RCC 7860 (cell line): ENCODE results near the gene ASCC3.
A peak's percentile ranks its signal among the peaks of the same experiment; 100 is the strongest.

Experiments used
- DNase-seq: peaks from one replicate; pipeline ENCODE4 v3.0.0-alpha.2; 2015; ENCODE audit warnings: low spot score
- FAIRE-seq: peaks from 2 replicates; lab custom pipeline; 2012; peaks lifted over from hg19 to GRCh38; lab: Jason Lieb, UNC

ASCC3 gene

GRCh38 chr6:100473182-100473581, 407.9 kb downstream of the ASCC3 start:
- DNase-seq = no peak
- FAIRE-seq = no peak

DNA sequence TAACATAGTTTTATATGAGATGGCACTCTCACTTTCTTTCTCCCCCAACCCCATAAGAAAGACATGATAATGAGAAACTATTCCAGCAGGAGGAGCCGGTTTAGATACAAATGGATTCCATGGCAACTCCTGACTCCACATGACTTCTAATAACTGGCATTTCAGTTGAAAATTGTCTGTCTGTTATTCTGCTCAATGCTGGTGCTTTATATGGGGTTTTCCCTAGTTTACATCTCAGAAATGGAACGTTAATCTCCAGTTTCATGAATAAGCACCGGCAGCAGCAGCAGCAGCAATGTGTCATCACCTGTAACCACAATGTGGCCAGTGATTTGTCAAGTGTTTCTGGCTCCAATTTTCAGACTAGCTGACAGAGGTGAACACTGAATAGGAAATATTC, 408.5 kb downstream of the ASCC3 start:
- peak; percentile 93 for FAIRE-seq

GRCh38 chr6:100470422-100471120, 410.6 kb downstream of the ASCC3 start:
- no peak for FAIRE-seq
- DNase-seq = no peak

More for the DNA sequence above, 408.5 kb downstream of the ASCC3 start:
- DNase-seq = peak; percentile 94

GRCh38 chr6:100469101-100469859, 411.8 kb downstream of the ASCC3 start:
- no peak for FAIRE-seq
- DNase-seq = no peak

DNA sequence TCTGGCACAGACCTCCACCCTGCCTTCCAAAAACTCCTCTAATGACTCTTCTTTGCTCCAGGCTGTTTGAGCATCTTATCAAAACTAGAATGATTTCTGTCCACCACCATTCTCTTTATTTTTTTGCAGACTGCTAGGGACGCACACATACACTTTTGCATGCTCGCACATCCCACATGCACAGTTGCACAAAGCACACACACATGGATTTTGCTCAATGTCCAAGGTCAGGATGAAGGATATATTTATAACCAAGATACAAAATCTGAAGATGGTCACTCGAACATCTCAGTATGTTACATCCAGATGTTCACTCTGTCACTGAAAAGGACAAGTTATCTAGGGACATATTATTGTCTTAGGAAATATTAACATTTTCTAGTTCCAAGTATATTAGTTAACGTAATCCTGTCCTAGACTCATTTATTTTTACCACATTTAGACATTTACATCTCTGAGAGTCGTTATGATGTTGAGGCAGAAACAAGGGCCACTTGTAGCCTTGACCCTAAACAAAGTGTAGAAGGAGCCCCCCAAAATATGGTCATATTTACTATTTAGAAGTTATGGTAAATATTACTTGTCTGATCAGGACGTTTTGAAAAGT, 413.0 kb downstream of the ASCC3 start:
- DNase-seq = no peak
- no peak for FAIRE-seq

DNA sequence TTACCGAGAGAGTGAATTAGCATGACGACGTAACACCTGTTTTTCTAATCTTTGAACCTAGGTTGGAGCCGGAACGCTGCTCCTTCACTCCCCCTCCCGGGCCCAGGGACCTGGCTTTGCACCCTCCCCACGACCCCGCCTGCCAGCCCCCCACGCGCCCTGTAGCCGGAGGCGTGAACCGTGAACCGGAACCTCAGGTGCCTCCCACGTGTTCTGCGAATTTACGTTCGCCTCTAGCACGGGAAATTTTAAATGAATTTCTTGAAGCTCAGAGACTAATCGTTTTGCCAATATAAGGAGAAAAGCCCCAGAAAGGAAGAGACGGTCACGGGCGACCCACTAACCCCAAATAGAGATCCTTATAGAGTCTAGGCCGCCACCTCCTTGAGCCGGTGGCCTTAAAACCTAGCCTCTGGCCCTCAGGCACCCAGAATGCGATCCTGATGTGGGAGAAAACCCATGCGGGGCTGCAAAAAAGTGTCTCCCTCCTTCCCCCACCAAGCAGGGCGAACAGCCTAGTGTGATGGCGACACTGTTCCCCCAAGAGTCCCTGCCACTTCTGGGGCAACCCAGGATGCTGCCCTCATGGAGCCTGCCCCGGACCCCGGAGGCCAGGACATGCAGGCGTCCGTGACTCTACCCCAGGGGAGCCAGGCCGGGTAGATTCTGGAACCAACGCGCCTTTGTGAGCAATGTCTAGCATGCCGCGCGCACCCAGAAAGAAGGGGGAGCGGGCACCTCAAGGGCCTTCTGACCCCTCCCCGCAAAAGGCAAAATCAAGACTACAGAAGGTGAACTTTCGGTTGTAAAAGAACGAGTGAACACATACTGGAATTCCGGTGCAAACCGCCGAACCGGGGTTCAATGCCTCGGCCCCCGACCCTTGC, 413.8 kb downstream of the ASCC3 start:
- DNase-seq = no peak
- no peak for FAIRE-seq

- no peak for DNase-seq
- no peak for FAIRE-seq
Measured at GRCh38 chr6:100466410-100467128, 414.6 kb downstream of the ASCC3 start.

GRCh38 chr6:100465701-100466409, 415.3 kb downstream of the ASCC3 start:
- no peak for DNase-seq
- FAIRE-seq = no peak

GRCh38 chr6:100464903-100465700, 416.0 kb downstream of the ASCC3 start, which contains the start of gene SIM1:
Gene SIM1 (minus strand): TSS chr6:100464921. CDS start chr6:100463468, 1,453 bp downstream.
- FAIRE-seq (peak; percentile 65), DNase-seq (peak; percentile 83)

DNA sequence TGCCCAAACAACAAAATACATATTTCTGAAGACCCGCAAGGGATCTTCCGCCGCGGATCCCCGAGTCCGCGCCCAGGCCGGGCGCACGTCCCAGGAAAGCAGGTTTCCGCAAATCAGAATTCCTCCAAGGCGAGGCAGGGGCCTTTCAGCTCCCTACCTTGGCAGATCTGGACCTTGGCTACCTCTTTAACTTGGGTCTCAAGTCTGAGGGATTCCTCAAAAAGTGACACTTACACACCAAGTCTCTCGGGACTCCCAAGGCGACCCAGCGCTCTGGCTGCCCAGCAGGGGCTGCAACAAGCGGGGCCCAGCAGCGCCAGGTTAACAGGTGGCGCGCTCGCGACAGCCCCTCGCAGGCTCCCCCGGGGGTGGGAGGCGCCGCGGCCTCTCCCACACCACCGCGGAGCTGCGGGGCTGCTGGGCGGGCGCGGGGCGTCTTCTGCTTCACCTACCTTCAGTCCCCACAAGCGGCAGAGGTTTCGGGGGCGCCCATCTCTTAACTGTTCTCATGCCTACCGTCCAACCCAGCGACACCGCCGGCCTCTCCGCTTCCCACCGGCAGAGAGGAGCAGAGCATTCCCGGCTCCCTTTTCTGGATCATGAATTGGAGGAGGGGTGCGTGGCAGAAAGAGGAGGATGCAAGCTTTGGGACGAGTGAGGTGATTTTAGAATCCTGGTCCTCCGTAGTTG, 416.8 kb downstream of the ASCC3 start:
- DNase-seq = no peak
- FAIRE-seq = no peak

DNA sequence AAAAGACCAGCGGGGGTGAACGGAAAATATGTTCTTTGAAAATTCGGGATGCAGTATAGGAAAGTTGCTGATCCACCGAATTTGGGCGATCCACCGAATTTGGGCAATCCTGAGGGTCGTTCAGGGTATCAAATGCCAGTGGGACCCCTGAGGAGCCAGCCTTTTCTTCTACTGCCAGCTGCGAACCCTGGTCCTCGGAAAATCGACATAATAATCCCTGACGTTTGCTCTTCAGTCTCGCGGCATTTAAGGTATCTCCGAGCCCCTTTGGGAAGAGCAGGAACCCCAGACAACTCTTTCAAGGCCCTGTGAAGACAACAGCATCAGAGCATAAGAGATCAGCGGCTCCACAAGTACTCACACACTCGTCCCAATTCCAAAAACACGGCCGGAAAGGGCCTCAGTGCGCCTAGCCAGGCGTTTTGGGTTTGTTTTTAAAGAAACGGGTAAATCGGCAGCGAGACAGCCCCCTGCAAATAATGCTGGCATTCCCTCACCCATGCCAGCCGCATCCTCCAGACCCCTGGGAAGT, 417.4 kb downstream of the ASCC3 start:
- DNase-seq (peak; percentile 21), FAIRE-seq (no peak)

DNA sequence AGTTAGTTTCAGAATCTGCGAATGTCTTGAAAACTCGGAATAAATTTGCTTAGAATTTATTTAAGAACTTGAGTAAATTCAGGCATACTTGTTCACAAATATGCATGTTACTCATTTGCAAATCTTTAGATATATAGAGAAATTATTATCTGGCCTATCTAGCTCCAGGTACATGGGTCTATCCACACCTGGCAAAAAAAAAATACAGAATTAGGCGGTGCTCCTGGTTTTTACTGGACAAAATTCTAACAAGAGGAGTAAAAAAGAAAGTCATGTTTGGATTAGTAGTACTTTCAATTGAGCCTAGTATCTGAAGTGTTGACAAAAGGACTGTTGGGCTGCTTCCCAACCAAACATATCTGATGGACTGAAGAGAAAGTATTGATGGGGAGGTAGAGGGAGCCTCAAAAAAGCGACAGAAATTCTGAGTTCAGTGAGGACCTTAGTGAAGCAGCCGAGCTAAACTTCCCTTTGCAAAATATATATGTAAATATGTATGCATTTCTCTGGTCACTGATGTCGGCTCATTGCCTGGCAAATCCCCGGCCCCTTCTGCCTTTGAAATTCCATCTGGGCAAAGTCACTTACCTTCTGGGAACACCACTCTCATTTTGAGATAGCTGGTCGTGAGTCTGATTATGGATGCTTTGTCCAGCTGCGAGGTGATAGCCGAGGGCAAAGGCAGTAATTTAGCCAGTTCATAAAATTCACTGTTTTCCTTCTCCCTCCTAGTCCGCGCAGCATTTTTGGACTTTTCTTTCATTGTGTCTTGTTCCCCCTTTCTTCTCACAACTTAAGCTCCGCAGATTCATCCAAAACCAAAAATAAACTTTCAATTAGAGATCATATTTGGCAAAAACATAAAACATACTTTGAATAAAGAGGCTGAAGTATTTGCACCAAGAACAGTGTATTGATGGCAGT, 418.2 kb downstream of the ASCC3 start:
- FAIRE-seq = no peak
- DNase-seq = no peak

GRCh38 chr6:100461917-100462705, 419.0 kb downstream of the ASCC3 start:
- DNase-seq = no peak
- peak; percentile 45 for FAIRE-seq

DNA sequence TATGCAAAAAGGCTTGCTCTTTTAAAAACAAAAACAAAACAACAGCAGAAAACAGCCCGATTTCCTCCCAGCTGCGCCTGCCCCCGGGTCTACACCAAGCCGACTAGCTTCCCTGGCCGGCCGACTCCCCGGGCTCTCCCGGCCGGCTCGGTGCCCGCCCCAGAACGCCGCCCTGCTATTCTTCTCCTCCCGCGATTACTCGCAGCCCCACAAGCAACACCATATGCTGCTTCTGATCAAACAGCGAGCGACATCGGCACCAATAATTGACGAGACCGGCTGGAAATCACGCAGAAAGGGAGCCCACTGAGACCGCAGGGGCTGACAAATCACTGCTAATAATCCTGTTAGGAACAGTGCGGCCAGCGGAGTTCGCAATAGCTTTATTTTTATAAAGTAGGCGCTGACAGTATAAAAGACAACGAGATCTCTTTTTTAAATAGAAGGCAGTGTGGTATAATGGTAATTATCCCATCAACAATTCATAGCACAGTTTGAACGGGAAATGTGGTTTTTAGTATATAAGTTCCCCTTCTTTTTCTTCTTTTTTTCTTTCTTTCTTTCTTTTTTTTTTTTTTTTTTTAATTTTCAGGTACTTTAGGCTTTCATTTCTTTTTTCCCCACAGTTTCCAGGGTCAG, 419.7 kb downstream of the ASCC3 start:
- DNase-seq = peak; percentile 44
- no peak for FAIRE-seq

GRCh38 chr6:100460650-100461204, 420.4 kb downstream of the ASCC3 start:
- FAIRE-seq (peak; percentile 38), DNase-seq (no peak)
